M059J (cell line): ENCODE results near the gene CDC123. TPM values are rescaled to one million over a fixed set of nuclear protein-coding genes. Genes with fewer than 3 reads are reported as not detected.
"Not testable (repeated sequence)": the region's sequence is repeated elsewhere in the genome, so short reads cannot be mapped to it uniquely, and the experiment has no call there.

Experiments
- DNase-seq: peaks from one replicate; pipeline ENCODE4 v3.0.0-alpha.2; 2012; ENCODE audit warnings: low read depth
- total RNA-seq: library from RNA; depleted of rRNA; stranded (reverse); fragments of >200 nt; shearing (Covaris generic); gene quantifications from 2 replicates; pipeline ENCODE4 v1.2.3, GENCODE V29; 2014

CDC123 gene
- total RNA-seq, 1 experiment from 2014 or later = 83.1 TPM

DNA sequence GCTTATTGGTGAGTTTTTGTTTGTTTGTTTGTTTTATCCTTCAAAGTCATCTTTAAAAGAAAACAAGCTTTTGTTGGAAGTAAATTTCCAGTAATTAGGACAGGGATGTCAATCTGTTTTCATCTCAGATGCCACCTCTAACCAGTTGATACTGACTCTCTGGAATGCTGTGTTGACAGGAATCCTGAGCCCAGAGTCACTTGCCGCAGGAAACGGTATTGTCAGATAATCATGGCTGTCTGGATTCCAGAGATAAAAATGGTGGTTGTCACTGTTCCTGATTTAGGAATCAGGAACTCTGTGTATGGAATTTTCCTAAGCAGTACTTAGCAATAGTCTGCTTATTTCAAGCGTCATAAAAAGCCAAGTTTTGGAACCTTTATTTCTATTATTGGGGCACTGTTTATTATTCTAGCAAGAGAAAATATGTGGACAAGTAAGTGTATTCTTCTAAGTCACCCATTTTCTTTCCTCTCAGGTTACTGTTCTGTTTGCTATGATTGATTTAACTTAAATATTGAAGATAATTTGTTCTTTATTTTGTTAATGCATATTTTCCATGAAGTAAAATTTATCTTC is 39.2 kb downstream of the CDC123 start:
- DNase-seq = no peak

DNA sequence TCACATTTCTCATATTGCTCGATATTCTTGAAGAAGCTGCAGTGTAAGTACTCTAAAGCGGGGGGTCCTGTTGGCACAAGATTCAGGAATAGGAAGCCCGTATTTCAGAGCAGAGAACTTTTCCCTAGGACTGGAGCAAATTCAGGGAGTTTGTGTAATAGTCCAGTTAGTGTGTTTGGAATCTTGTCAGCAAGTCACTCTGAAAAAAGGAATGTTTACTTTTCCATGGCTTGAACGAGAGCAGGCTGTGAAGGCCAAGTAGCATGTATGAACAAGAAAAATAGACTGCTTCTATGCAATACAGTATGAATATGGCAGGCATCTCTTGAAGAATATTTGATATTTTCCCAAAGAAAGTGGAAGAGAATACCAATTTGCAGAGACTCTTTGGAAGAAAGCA is 39.8 kb downstream of the CDC123 start:
- DNase-seq = no peak

DNA sequence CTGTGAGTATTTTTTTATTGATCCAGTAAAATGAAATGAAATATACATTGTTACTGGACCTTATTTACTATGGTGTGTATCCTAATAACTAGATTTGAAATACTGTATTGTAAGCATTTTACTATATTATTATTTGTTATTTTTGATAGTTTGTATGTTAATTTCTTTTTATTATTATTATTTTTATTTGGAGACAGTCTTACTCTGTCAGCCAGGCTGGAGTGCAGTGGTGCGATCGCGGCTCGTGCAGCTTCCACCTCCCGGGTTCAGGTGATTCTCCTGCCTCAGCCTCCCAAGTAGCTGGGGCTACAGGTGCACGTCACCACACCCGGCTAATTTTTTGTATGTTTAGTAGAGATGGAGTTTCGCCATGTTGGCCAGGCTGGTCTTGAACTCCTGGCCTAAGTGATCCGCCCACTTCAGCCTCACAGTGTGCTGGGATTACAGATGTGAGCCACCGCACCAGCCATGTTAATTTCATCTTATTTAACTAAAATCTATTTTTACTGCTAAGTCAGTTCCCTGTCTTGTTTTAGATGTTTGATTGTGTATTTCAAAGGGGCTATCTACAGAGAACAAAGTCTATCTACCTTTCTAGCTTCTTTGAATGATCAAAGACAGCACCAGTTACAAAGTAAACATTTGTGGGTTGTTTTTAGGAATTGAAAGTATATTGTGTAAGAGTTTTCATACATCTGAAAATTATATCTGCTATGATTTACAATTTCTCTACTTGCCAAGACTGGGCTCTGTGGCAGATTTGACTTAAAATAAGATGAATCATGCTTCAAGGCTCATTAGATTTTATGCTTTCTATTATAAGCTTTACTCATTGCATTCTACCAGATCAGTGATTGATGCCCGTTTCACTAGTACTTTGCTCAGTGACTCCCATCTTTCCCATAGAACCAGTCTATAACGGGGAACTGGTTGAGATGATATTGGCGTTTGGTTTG is 41.6 kb downstream of the CDC123 start:
- DNase-seq = no peak

DNA sequence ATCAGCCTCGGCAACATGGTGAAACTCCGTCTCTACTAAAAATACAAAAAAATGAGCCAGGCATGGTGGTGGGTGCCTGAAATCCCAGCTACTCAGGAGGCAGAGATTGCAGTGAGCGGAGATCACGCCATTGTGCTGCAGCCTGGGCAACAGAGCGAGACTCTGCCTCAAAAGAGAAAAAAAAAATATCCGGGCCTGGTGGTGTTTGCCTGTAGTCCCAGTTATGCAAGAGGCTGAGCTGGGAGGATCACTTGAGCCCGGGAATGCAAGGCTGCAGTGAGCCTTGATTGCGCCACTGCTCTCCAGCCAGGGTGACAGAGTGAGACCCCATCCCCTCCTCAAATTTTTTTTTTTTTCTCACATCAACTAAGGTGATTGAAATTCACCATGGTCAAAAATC is 42.8 kb downstream of the CDC123 start:
- DNase-seq = no peak

- no peak for DNase-seq
Observed at GRCh38 chr10:12241810-12242529, 46.0 kb downstream of the CDC123 start.

GRCh38 chr10:12243864-12244620 is 48.1 kb downstream of the CDC123 start:
- no peak for DNase-seq

- DNase-seq = no peak
Observed at GRCh38 chr10:12250181-12250580, 54.2 kb downstream of the CDC123 start.

DNA sequence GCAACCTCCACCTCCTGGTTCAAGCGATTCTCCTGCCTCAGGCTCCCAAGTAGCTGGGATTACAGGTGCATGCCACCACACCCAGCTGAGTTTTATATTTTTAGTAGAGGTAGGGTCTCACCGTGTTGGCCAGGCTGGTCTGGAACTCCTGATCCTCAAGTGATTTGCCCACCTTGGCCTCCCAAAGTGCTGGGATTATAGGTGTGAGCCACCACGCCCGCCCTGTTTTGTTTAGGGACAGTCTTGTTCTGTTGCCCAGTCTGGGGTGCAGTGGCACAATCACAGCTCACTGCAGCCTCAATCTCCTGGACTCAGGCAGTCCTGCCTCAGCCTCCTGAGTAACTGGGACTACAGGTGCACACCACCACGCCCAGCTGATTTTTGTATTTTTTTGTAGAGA is 54.7 kb downstream of the CDC123 start:
- not testable (repeated sequence) for DNase-seq

DNA sequence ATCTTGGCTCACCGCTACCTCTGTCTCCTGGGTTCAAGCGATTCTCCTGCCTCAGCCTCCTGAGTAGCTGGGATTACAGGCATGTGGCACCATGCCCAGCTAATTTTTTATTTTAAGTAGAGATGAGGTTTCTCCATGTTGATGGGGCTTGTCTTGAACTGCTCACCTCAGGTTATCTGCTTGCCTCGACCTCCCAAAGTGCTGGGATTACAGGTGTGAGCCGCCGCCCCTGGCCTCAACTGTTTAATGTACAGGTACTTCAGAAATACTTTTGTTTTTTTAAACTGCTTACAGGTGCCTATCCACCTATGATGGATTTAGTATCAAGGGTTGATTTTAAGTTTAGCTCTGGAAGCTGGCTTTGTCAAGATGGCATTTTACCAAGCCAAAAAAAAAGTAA is 55.6 kb downstream of the CDC123 start:
- DNase-seq = no peak

DNA sequence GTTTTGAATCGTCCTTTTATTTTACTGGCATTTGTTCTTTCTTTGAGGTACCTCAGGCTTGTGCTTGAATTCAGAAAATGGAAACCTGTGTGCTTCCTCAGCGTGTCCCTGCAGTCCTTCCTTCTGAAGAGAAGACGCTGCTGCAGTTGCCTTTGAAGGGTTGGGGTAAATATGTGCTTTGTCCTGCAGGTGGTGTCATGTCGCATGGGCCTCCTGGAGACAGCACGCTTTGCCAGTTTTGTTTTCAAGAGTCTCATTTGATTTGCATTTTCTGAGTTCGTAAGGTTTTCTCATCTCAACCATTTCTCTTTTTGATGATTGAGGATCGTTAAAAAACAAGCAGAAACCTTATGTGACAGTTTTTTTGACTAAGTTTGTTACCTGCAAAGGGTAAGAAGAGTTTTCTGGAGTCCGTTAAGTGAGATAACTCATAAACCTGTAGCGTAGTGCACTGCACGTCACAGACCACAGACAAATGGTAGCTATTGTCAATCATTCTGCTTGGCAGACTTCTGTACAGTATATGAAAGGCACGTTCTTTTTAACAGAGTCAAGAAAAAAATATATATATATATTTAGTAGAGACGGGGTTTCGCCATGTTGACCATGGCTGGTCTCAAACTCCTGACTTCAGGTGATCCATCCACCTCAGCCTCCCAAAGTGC is 57.0 kb downstream of the CDC123 start:
- DNase-seq = no peak

DNA sequence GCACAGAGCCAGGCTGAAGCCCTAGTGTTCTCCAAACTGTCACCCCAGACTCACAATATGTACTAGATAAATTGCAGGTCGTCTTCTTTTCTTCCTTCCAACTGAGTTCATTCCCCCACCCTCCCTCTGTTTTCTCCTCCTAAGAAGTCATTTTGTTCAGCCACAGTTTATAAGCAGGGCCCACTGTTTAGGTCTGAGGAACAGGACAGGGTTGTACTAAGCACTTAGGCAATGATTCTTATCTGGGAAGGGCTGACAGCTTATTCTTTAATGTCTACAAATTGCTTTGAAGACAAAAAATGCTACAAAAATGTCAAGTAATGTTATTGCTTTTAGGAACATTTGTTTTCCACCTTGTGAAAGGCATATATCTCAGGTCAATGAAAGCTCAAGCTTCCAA is 59.1 kb downstream of the CDC123 start:
- no peak for DNase-seq

- no peak for DNase-seq
Observed at GRCh38 chr10:12259988-12260387, 64.0 kb downstream of the CDC123 start.

GRCh38 chr10:12262278-12262981 is 66.4 kb downstream of the CDC123 start:
- DNase-seq = no peak

GRCh38 chr10:12264204-12264940 is 68.4 kb downstream of the CDC123 start:
- peak; percentile 43 for DNase-seq

DNA sequence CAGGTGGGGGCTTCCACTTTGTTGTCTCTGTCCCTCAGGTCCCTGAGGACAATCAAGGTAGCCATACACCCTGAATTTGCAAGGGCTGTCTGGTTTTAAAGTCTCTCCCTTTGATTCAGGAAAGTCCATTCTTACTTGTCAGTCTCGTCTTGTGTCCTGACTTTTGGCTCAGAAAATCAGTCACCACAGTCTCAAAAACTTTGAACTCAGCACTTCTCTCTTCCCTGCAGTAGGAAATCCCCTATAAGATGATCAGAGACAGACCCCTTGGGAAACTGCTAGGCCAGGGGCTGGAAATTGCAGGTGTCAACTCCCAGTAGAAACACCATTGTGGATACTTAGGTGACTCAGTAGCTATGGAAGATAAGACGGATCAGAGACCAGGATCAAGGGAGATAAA is 73.1 kb downstream of the CDC123 start:
- no peak for DNase-seq

DNA sequence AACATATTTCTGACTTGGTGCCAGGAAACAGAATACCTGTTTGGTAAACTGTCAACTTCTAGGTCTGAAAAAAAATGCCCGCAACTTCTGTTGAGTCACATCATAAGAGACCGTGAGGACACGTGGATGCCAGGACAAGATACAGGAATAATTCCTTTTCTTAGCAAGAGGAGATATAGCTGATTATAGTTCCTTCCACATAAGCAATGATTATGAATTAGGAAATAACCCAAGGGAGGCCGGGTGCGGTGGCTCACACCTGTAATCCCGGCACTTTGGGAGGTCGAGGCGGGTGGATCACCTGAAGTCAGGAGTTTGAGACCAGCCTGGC is 75.2 kb downstream of the CDC123 start:
- no peak for DNase-seq

DNA sequence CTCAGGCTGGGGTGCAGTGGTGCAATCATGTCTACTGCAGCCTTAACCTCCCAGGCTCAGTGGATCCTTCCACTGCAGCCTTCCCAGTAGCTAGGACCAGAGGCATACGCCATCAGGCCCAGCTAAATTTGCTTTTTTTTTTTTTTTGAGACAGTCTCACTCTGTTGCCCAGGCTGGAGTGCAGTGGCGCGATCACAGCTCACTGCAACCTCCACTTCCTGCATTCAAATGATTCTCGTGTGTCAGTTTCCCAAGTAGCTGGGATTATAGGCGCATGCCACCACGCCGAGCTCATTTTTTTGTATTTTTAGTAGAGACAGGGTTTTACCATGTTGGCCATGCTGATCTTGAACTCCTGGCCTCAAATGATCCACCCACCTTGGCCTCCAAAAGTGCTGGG is 81.9 kb downstream of the CDC123 start:
- DNase-seq = not testable (repeated sequence)

DNA sequence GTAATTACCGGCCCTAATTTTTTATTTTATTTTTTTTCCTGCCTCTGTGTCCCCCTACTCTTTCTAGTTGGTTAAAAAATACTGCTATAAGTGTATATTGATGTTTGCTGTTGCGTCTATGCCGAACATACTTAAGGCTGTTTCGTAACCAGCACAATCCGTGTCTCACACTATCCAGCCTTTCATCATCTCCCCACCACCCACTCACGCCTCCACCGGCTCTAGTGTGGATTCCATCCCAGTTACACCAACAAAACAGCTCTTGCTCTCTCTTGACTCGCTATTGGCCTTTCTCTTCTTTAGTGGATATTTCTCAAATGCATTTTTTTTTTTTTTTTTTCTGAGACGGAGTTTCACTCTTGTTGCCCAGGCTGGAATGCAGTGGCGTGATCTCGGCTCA is 83.3 kb downstream of the CDC123 start:
- DNase-seq = no peak

DNA sequence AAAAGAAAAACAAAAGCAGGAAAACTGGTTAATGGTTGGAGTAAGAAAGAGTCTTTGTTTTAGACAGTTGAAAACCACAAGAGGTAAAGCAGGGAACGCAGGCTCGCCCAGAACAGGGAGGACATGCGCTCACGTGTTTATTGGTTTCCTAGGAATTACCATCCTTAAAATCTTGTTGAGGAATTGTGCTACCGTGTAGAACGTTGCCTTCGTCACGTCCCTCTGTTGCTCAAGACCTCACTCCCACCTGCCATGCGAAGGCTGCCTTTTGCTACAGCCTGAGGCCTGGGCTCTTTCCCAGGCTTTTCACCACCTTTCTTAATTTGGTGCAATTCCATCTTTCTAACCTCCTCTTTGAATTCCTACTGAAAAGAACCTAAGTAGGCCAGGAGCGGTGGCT is 91.8 kb downstream of the CDC123 start:
- no peak for DNase-seq

DNA sequence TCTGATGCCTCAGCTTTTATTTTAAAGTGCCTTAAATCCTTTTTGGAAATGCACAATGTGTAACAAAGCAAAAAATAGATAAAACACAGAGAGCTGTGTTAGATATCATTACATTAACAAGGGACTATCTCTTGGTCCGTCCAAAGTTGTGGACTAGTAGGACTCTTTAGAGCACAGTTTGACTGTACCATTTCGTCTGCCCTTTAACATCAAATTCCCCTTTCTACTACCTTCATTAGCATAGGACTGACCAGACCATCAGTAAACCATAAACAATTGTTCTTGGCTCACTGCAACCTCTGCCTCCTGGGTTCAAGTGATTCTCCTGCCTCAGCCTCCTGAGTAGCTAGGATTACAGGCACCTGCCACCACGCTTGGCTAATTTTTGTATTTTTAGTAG is 101.8 kb downstream of the CDC123 start:
- DNase-seq = not testable (repeated sequence)
